Heart right ventricle (tissue), 16 donors: ENCODE measurements around the gene SETBP1. TPM values are rescaled to one million over a fixed set of nuclear protein-coding genes. Genes with fewer than 3 reads are reported as not detected.

Experiments
- ATAC-seq, 8 donors: fragments of 200-7000 bp; cut with Tn5 transposase; one replicate each; pipeline ENCODE4 v1.9.1; 2020; ENCODE audit warnings: mild to moderate bottlenecking in 8 of 8, moderate library complexity in 8 of 8, moderate number of reproducible peaks in 1 of 8
- DNase-seq, 2 donors: peaks; one replicate each; pipeline ENCODE4 v3.0.0-alpha.2; 2020
- H3K27ac ChIP-seq, 10 donors: fragments of 200-600 bp; sonication (generic) in 2 of 10; one replicate each; pipeline versions ENCODE4 v1.5.0 to v1.8.0; 2020 to 2022; ENCODE audit warnings: mild to moderate bottlenecking in 3 of 10
- H3K27me3 ChIP-seq, 7 donors: fragments of 200-600 bp; one replicate each; pipeline ENCODE4 v1.8.0; 2021 to 2022; ENCODE audit warnings: mild to moderate bottlenecking in 2 of 7
- H3K36me3 ChIP-seq, 9 donors: fragments of 200-600 bp; sonication (generic) in 1 of 9; one replicate each; pipeline versions ENCODE4 v1.5.0 to v1.8.0; 2020 to 2022; ENCODE audit warnings: mild to moderate bottlenecking in 2 of 9
- H3K4me1 ChIP-seq, 9 donors: fragments of 200-600 bp; sonication (generic) in 1 of 9; one replicate each; pipeline versions ENCODE4 v1.5.0 to v1.8.0; 2020 to 2022; ENCODE audit warnings: mild to moderate bottlenecking in 4 of 9
- H3K4me3 ChIP-seq, 10 donors: fragments of 200-600 bp; sonication (generic) in 2 of 10; one replicate each; pipeline versions ENCODE4 v1.5.0 to v1.8.0; 2020 to 2022; ENCODE audit warnings: mild to moderate bottlenecking in 7 of 10, moderate library complexity in 2 of 10
- H3K9me3 ChIP-seq, 11 donors: fragments of 200-600 bp in 10 of 11; sonication (generic) in 2 of 11; one replicate each; pipeline versions ENCODE4 v1.5.0 to v1.8.0; 2013 to 2022; ENCODE audit warnings: mild to moderate bottlenecking in 2 of 11, control low read depth in 1 of 11, moderate library complexity in 1 of 11
- WGBS, 2 donors: extraction: QIAGEN DNeasy Blood & Tissue Kit; methylation state at CpG; one replicate each; pipeline ENCODE4 v1.1.7; 2013; ENCODE audit warnings: inconsistent platforms in 1 of 2; 5-methylcytosine and 5-hydroxymethylcytosine counted together
- intact Hi-C, 10 donors: fragments of 100-400 bp; cut with DNase I; formaldehyde crosslinking; loops; one replicate each; pipeline versions ENCODE4 v1.11.1 to v1.14.2; 2022
- polyA plus RNA-seq, 2 donors: library from polyadenylated mRNA; stranded (reverse); fragments of 200-250 nt; gene quantifications; one replicate each; pipeline ENCODE4 v1.2.3, GENCODE V29; 2013
- total RNA-seq, 10 donors: library from RNA; stranded (reverse); fragmentation: NEBNext Ultra II Directional in 3 of 10; extraction: Animal tissue kit (Norgen Biotek cat#: 25700) in 3 of 10; gene quantifications; one replicate each; pipeline versions ENCODE4 v1.2.1 to v1.2.4, GENCODE V29; 2021 to 2023
- TF ChIP-seq, protein P1 (sequence below), 9 donors: fragments of 200-600 bp; sonication (generic) in 2 of 9; IDR thresholded peaks; one replicate each; pipeline versions ENCODE4 v1.5.0 to v1.8.0; 2021 to 2022; ENCODE audit warnings: antibody characterized with exemption in 9 of 9, mild to moderate bottlenecking in 5 of 9, moderate library complexity in 1 of 9
- donor health status: Arrhythmogenic right ventricular cardiomyopathy.
- donor health status: ischemic (EF 13 %, LVEDD 7.1; RV severe dilation, severe dysfunction).
- donor health status: healthy with polysubstance abuse.
- donor health status: DM: no; HTN: yes; CAD: no.
- donor health status: DM: no; HTN: no; CAD: no.
- donor health status: ischemic (EF 25% LVEDD 6.9; RV normal size, moderate dysfunction).
- donor health status: ischemic (EF 25% LVEDD 5.7; RV mildly dilated, moderate dysfunction).
- donor health status: healthy.
- donor health status: DM: yes; HTN: yes; CAD: no.
- donor health status: Ischemic cardiomyopathy.
- donor health status: ischemic (EF 35%, LVEDD 5.7; RV mildly dilated, moderate dysfunction).
- donor health status: nonischemic (EF 11% LVEDD 7.7; RV severe dilation, severe dysfunction).
- donor health status: DM: yes; HTN: yes; CAD: no.
- donor health status: PGD.
- donor health status: ischemic (EF 29% LVEDD 5.4; RV normal size, mild dysfunction).
- donor health status: nonischemic (EF 23%, LVEDD 6.1; RV moderate dilation, normal function).

SETBP1 gene
- total and polyA plus RNA-seq, 12 donors = 0.71 to 12.2 (median 6.1) TPM

DNA sequence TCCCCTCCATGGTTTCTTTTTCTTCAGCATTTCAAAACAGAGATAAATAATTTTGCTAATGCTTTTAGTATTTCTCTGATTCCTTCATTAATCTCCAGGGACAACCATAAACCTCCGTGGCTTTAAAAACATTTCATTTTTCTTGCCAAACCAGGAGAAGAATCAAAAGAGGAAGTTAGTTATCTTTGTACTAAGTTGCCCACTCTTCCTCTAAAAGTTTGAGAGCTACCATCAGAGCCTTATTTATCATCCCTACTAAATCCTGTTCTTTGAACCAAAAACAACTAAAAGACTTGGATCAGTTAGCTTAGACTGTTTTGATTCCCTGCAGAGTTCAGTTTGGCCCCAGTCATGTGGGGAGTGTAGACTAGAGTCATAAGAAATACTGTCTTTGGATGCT lies 208.4 kb downstream of the SETBP1 start:
- TF ChIP-seq, protein P1, sequence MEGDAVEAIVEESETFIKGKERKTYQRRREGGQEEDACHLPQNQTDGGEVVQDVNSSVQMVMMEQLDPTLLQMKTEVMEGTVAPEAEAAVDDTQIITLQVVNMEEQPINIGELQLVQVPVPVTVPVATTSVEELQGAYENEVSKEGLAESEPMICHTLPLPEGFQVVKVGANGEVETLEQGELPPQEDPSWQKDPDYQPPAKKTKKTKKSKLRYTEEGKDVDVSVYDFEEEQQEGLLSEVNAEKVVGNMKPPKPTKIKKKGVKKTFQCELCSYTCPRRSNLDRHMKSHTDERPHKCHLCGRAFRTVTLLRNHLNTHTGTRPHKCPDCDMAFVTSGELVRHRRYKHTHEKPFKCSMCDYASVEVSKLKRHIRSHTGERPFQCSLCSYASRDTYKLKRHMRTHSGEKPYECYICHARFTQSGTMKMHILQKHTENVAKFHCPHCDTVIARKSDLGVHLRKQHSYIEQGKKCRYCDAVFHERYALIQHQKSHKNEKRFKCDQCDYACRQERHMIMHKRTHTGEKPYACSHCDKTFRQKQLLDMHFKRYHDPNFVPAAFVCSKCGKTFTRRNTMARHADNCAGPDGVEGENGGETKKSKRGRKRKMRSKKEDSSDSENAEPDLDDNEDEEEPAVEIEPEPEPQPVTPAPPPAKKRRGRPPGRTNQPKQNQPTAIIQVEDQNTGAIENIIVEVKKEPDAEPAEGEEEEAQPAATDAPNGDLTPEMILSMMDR (IDR thresholded peaks at IDR 0.05) = no peak
- Histone ChIP-seq H3K27ac (no peak overlapping the region), H3K36me3 (peaks cover 0 to 6% (median 0%) of the 10 kb centered on the region in 9 donors), H3K4me3 (no peak overlapping the region), H3K9me3 (peaks cover 0 to 16% (median 2%) of the 10 kb centered on the region in 11 donors), H3K4me1 (peaks cover 0 to 32% (median 10%) of the 10 kb centered on the region in 9 donors), H3K27me3 (peaks cover 0 to 13% (median 4%) of the 10 kb centered on the region in 7 donors)
- DNase-seq = no peak
- intact Hi-C loops = loop anchor here in 6 of 10 donors (5.0 to 10.0 kb wide), 5 partner anchors 94 to 314 kb away; partner anchors contain the start of gene SETBP1 (in 2 of the 6)
- 37 to 40% methylated on average over 1 of the region's 1 CpG for WGBS, 2 donors
- no peak for ATAC-seq

DNA sequence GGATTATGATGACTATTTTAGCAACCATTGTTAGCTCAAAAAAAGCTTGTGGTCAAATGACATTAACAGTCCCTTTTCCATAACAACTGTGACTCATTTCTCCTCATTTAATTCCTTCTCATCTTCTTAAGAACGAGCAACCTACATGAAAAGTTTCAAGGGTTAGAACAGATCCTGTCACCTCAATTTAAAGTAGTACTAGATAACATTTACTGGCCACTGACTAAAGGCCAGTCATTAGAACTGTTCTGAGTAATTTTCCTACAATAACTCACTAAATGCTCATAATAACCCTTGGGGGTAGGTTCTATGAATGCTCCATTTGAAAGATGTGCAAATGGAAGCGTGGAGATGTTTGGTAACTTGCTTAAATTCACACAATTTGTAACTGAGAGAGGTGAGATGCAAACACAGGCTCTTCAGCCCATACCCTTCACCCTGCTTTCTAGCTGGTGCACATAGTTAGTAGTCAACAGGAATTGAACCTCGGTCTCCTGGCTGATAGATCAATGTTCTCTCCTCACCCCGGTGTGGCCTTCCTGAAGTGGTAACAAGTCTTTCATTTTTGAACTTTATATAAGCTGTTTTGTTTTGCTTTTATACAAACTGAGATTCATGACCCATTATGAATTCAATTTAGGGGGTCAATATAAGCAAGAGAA lies 212.5 kb downstream of the SETBP1 start:
- TF ChIP-seq, protein P1 (IDR thresholded peaks at IDR 0.05) = no peak
- no peak for ATAC-seq
- DNase-seq = no peak
- H3K4me3 ChIP-seq = no peak overlapping the region
- no peak overlapping the region for H3K27ac ChIP-seq
- peaks cover 0 to 25% (median 5%) of the 10 kb centered on the region in 9 donors for H3K4me1 ChIP-seq
- peaks cover 0 to 6% (median 0%) of the 10 kb centered on the region in 9 donors for H3K36me3 ChIP-seq
- intact Hi-C loops = loop anchor here in 3 of 10 donors (10.0 kb wide), 1 partner anchor 208 kb away; the partner anchor contains the start of gene SETBP1 (in 3 of the 3)
- peaks cover 0 to 16% (median 2%) of the 10 kb centered on the region in 11 donors for H3K9me3 ChIP-seq
- WGBS, 2 donors = 75 to 88% methylated on average over 4 of the region's 4 CpGs
- H3K27me3 ChIP-seq = peaks cover 0 to 3% (median 0%) of the 10 kb centered on the region in 7 donors

DNA sequence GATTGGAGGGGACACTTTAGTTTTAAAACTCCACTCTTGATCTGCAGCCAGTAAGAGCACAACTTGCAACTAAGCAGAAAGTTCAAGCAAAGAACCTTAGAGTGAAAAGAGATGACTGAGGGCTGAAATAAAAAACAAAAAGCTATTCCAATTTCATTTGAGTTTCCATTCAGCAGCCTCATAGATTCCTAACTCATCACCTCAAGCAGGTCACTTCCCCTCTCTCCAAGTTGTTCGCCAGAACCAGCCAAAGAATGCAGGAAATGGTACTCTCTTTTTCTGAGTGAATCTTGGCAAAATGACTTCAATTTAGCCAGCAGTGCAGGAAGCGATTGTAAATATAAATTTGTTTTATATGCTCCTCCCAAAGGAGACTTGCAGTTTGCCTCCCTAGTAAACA lies 213.3 kb downstream of the SETBP1 start:
- WGBS, 2 donors = 59 to 70% methylated on average over 2 of the region's 2 CpGs
- intact Hi-C loops = loop anchor here in 3 of 10 donors (10.0 kb wide), 1 partner anchor 209 kb away; the partner anchor contains the start of gene SETBP1 (in 3 of the 3)
- DNase-seq = no peak

DNA sequence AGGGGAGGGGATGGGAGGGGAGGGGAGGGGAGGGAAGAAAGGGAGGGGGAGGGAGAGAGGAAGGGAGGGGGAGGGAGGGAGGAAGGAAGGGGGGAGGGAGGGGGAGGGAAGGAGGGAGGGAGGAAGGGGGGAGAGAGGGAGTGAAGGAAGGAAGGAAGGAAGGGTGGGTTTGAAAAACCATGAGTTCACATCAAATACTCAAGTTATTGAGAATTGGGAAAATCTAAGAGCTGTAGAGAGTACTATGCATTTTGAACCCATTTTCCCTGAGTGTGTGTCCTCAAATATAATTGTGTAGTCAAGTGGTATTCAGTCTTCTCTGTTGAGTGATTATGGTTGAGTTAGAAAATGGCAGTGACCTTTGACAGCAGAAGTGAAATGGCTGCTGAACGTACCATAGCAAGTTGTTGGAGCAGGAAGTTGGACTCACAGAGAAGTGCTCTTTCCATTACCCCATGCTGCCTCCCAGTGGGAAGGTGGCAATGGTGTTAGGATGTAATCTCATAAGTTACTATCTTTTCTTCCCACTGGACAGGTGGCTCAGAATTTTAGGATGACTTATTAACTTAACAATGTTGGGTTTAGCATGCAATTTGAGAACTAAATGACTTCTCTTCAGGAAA lies 214.6 kb downstream of the SETBP1 start:
- Histone ChIP-seq H3K9me3 (peaks cover 0 to 16% (median 2%) of the 10 kb centered on the region in 11 donors), H3K4me3 (no peak overlapping the region), H3K36me3 (peaks cover 0 to 6% (median 0%) of the 10 kb centered on the region in 9 donors), H3K4me1 (peaks cover 0 to 30% (median 10%) of the 10 kb centered on the region in 9 donors), H3K27me3 (peaks cover 0 to 6% (median 0%) of the 10 kb centered on the region in 7 donors), H3K27ac (no peak overlapping the region)
- TF ChIP-seq, protein P1 (IDR thresholded peaks at IDR 0.05) = peak; percentile 22 to 60 (median 52)
- DNase-seq (peak; percentile 18 to 42), ATAC-seq (peak in 6 of 8 donors; percentile 49 to 81 (median 68))
- intact Hi-C loops = loop anchor here in 7 of 10 donors (1.0 to 10.0 kb wide), 3 partner anchors 210 to 216 kb away; partner anchors contain the start of gene SETBP1 (in 6 of the 7)
- 10 to 33% methylated on average over 1 of the region's 1 CpG for WGBS, 2 donors

More for the DNA sequence above, 213.3 kb downstream of the SETBP1 start:
- H3K4me3 ChIP-seq = no peak overlapping the region
- peaks cover 0 to 6% (median 0%) of the 10 kb centered on the region in 7 donors for H3K27me3 ChIP-seq
- H3K36me3 ChIP-seq = peaks cover 0 to 6% (median 0%) of the 10 kb centered on the region in 9 donors
- TF ChIP-seq, protein P1 (IDR thresholded peaks at IDR 0.05) = no peak
- peaks cover 0 to 16% (median 2%) of the 10 kb centered on the region in 11 donors for H3K9me3 ChIP-seq
- no peak for ATAC-seq
- no peak overlapping the region for H3K27ac ChIP-seq
- peaks cover 0 to 28% (median 10%) of the 10 kb centered on the region in 9 donors for H3K4me1 ChIP-seq
